AG04450 (cell line): ENCODE results near the gene TCERG1L. TPM values are rescaled to one million over a fixed set of nuclear protein-coding genes. Genes with fewer than 3 reads are reported as not detected.

Experiments used
- CTCF ChIA-PET: fragments of 300-600, 350-600 bp; formaldehyde crosslinking; extraction: SDS; loops from one replicate; lab custom pipeline; 2022; ENCODE audit warnings: antibody characterized with exemption, inconsistent platforms; lab: Charles Lee
- POLR2A ChIA-PET: fragments of 350-600 bp; formaldehyde crosslinking; extraction: SDS; loops from one replicate; lab custom pipeline; 2021; ENCODE audit warnings: antibody characterized with exemption, inconsistent platforms; lab: Yijun Ruan, JAX
- DNase-seq: peaks from one replicate; pipeline ENCODE4 v3.0.0-alpha.2; 2011; ENCODE audit warnings: low read depth, low spot score
- H3K27ac ChIP-seq: one replicate; pipeline ENCODE4 v1.5.1; 2012; ENCODE audit warnings: low read depth, low read length, control low read depth
- H3K27me3 ChIP-seq: one replicate; pipeline ENCODE4 v1.6.0; 2012; ENCODE audit warnings: low read length; ENCODE audit not compliant: control insufficient read depth, insufficient read depth
- H3K4me3 ChIP-seq: 2 replicates; pipeline ENCODE4 v1.5.1; 2011; ENCODE audit warnings: mild to moderate bottlenecking, low read depth, low read length, control low read depth
- H3K9me3 ChIP-seq: 2 replicates; pipeline ENCODE4 v1.5.1; 2012; ENCODE audit warnings: low read length; ENCODE audit not compliant: control insufficient read depth, insufficient read depth
- CTCF ChIP-seq: IDR thresholded peaks from 2 replicates; pipeline ENCODE4 v1.5.1; 2011; ENCODE audit warnings: low read depth, low read length, control low read depth, inconsistent platforms
- polyA minus RNA-seq: library from RNA; depleted of rRNA, polyadenylated mRNA; stranded (reverse); fragments of >200 nt; gene quantifications from 2 replicates; pipeline ENCODE4 v1.2.3, GENCODE V29; 2011; rRNA and poly(A)+ RNA removed
- polyA plus RNA-seq: library from polyadenylated mRNA; depleted of rRNA; stranded (reverse); fragments of >200 nt; gene quantifications from 2 replicates; pipeline ENCODE4 v1.2.3, GENCODE V29; 2011; rRNA removed

TCERG1L gene
- polyA plus RNA-seq (not detected in 2 replicates), polyA minus RNA-seq (not detected in 2 replicates)

GRCh38 chr10:131311661-131312477 is at the start of gene TCERG1L:
Gene TCERG1L, minus strand, starts transcription at chr10:131311721. Its CDS starts 86 bp downstream, at chr10:131311635.
- no peak for DNase-seq
- no peak for TF ChIP-seq CTCF
- ChIA-PET POLR2A (no interaction called here), CTCF (no interaction called here)
- Histone ChIP-seq H3K9me3 (peaks cover 52% of the 10 kb centered on the region), H3K27me3 (no peaks in the 10 kb centered on the region), H3K27ac (no peak within 1 kb of the TSS), H3K4me3 (no peak within 1 kb of the TSS)

- ChIA-PET CTCF (no interaction called here), POLR2A (no interaction called here)
- no peak for DNase-seq
- no peak overlapping the region for H3K4me3 ChIP-seq
- H3K27ac ChIP-seq: no peak overlapping the region
- peaks cover 66% of the 10 kb centered on the region for H3K9me3 ChIP-seq
- no peaks in the 10 kb centered on the region for H3K27me3 ChIP-seq
- TF ChIP-seq CTCF: no peak
These were observed 47.4 kb upstream of the TCERG1L start for GRCh38 chr10:131358741-131359442.

DNA sequence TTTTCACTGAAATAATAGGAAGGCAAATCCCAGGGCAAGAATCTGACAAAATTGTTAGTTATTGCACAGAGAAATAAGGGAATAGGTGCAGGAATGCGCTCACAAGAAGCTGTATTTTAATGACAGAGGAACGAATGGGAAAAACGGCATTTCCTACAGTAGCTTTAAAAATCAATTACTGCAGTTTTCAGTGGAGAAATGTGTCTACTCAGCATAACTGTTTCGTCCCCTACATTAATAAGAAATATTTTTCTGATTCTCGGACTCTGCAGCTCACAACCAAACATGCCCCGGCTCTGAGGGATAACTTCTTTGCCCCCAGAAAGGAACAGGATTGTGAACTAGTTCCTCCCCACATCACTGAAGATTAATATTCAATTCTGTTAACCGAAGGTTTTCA is 44.9 kb upstream of the TCERG1L start:
- POLR2A ChIA-PET: no interaction called here

DNA sequence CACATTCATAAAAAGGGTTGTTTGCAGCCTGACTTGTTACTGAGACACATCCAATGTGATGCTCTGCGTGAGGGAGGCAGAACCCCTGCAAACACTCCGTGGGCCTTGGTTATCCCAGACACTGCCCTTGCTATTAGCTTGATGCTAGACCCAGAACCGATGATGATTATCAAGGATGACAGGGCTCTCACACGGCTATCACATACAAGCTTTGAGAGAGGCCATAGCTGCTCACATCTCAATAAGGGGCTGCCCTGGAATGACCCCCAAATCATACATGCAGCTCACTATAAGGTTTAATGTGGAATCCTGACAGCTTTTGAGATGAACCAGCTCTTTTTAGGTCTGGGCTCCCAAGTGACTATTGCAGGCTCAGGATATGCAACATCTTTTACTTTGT is 44.4 kb upstream of the TCERG1L start:
- H3K27ac ChIP-seq: no peak overlapping the region
- TF ChIP-seq CTCF: no peak
- POLR2A ChIA-PET: no interaction called here
- no peak for DNase-seq
- H3K4me3 ChIP-seq: no peak overlapping the region
- no peaks in the 10 kb centered on the region for H3K27me3 ChIP-seq
- CTCF ChIA-PET: no interaction called here
- H3K9me3 ChIP-seq: peaks cover 65% of the 10 kb centered on the region

More for the DNA sequence above, 44.9 kb upstream of the TCERG1L start:
- Histone ChIP-seq H3K27me3 (no peaks in the 10 kb centered on the region), H3K9me3 (peaks cover 64% of the 10 kb centered on the region), H3K27ac (no peak overlapping the region), H3K4me3 (no peak overlapping the region)
- CTCF ChIA-PET: no interaction called here
- no peak for DNase-seq
- TF ChIP-seq CTCF: no peak

DNA sequence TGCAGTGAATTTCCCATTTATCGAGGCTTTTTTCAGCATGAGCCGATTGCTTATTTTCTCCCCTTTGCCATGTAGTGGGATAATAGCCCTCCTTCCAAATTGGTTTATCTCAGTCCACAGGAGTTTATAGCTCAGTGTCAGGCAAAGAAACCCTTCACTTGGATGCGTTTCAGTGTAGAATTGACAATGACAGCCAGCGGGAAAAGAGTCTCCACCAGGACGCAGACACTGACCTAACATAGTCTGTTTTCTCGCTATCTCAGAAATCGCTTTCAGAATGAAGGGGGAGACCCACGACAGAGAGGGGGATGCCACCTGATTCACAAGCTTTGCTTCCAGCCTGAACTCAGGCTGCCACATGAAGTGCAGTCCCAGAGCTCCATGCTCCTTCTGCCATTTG is 43.5 kb upstream of the TCERG1L start:
- TF ChIP-seq CTCF: no peak
- Histone ChIP-seq H3K9me3 (peaks cover 67% of the 10 kb centered on the region), H3K27me3 (no peaks in the 10 kb centered on the region), H3K4me3 (no peak overlapping the region), H3K27ac (no peak overlapping the region)
- ChIA-PET CTCF (no interaction called here), POLR2A (no interaction called here)
- DNase-seq: no peak
